Stimulated activated memory B cell treated with anti-CD40 and anti-IgM and Interleukin-4, amounts not matched to agents 10 μg/mL and 1 μg/mL and 100 μg/mL, for 72 hours (primary cell): ENCODE measurements around the gene GPBAR1.

Experiments used
- ATAC-seq: fragments of 150-1000 bp; cut with Tn5 transposase; 2 replicates; pipeline ENCODE4 v1.10.0; 2021
- H3K27ac Mint-ChIP-seq: one replicate; pipeline ENCODE4 v1.8.0; 2022; ENCODE audit warnings: mild to moderate bottlenecking, mixed read lengths
- H3K27me3 Mint-ChIP-seq: one replicate; pipeline ENCODE4 v1.8.0; 2022; ENCODE audit warnings: mixed read lengths
- H3K36me3 Mint-ChIP-seq: one replicate; pipeline ENCODE4 v1.8.0; 2022; ENCODE audit warnings: mixed read lengths
- H3K4me1 Mint-ChIP-seq: one replicate; pipeline ENCODE4 v1.8.0; 2022; ENCODE audit warnings: mixed read lengths
- H3K4me3 Mint-ChIP-seq: one replicate; pipeline ENCODE4 v1.8.0; 2022; ENCODE audit warnings: mild to moderate bottlenecking, moderate library complexity, mixed read lengths
- H3K9me3 Mint-ChIP-seq: one replicate; pipeline ENCODE4 v1.8.0; 2022; ENCODE audit warnings: mixed read lengths

Gene GPBAR1

DNA sequence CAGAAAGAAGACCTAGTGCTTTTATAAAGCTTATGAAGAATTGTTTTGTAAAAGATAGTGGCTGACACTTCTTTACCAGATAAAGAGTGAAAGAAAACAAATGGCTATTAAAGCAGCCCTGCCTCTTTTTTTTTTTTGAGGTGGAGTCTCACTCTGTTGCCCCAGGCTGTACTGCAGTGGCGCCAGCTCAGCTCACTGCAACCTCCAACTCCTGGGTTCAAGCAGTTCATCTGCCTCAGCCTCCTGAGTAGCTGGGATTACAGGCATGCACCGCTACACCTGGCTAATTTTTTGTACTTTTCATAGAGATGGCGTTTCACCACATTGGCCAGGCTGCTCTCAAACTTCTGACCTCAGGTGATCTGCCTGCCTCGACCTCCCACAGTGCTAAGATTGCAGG, 31.0 kb upstream of the GPBAR1 start:
- Mint-ChIP-seq H3K4me3 (no peak overlapping the region), H3K4me1 (peaks cover 68% of the 10 kb centered on the region), H3K9me3 (no peaks in the 10 kb centered on the region), H3K27ac (peak overlapping the region; percentile 74), H3K36me3 (peaks cover 77% of the 10 kb centered on the region), H3K27me3 (no peaks in the 10 kb centered on the region)
- ATAC-seq = no peak

DNA sequence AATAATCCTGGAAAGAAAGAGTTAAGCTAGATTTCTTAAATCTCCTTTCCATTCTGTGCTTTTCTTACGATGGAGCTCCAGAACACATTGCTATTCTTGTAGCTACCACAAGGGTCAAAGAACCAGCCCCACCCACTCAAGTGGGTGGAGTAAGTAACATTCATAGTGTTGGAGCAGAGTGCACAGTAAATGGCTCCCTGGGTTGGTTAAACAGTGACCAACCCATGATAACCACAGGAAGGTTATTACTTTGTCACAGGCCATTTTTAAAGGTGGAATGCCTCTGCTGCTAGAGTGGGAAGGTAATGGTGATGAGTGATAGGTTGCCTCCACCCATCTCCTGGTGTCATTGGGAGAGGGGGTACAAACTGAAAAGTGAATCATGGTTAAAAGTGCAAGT, 29.9 kb upstream of the GPBAR1 start:
- Mint-ChIP-seq H3K36me3 (peaks cover 71% of the 10 kb centered on the region), H3K4me3 (no peak overlapping the region), H3K27ac (peak overlapping the region; percentile 74), H3K27me3 (no peaks in the 10 kb centered on the region), H3K4me1 (peaks cover 58% of the 10 kb centered on the region), H3K9me3 (no peaks in the 10 kb centered on the region)
- peak; percentile 55 for ATAC-seq

DNA sequence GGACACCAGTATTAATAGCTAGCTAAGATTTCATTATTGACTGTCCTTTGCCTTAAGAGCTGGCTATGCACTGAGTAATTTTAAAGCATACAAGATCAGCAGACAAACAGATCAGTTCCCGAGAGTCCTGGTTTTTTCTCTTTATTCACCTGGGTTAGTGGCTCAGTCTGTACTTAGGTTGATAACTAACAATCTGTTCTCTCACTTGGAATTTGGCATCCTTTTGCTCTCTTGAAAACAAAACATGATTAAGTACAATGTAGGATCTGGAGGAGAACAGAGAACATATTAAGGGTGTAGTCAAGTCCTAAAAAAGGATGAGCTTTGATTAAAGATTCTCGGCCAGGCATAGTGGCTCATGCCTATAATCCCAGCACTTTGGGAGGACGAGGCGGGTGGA, 27.3 kb upstream of the GPBAR1 start:
- no peaks in the 10 kb centered on the region for H3K27me3 Mint-ChIP-seq
- H3K27ac Mint-ChIP-seq = peak overlapping the region; percentile 53
- H3K4me3 Mint-ChIP-seq = no peak overlapping the region
- H3K4me1 Mint-ChIP-seq = peaks cover 32% of the 10 kb centered on the region
- ATAC-seq = no peak
- peaks cover 60% of the 10 kb centered on the region for H3K36me3 Mint-ChIP-seq
- no peaks in the 10 kb centered on the region for H3K9me3 Mint-ChIP-seq

DNA sequence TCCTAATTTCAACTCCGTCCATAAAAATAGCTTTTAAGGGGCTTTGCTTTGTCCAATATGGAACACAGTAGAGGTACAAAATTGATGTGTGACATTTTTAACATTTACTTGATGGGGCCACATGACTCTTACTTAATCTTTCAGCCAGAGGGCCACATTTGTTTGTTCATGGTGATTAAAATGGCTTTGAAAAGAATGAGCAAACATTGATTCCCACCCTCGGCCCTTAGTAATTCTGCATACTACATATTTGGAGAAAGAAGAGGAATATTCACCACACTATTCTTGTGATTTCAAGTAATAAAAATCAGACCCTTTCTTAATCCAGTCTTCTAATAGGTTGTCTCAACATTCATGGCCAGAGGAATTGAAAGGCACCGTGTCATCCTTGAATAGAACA, 26.3 kb upstream of the GPBAR1 start:
- Mint-ChIP-seq H3K9me3 (no peaks in the 10 kb centered on the region), H3K4me1 (peaks cover 24% of the 10 kb centered on the region), H3K4me3 (no peak overlapping the region), H3K36me3 (peaks cover 66% of the 10 kb centered on the region), H3K27me3 (no peaks in the 10 kb centered on the region), H3K27ac (no peak overlapping the region)
- ATAC-seq = no peak

DNA sequence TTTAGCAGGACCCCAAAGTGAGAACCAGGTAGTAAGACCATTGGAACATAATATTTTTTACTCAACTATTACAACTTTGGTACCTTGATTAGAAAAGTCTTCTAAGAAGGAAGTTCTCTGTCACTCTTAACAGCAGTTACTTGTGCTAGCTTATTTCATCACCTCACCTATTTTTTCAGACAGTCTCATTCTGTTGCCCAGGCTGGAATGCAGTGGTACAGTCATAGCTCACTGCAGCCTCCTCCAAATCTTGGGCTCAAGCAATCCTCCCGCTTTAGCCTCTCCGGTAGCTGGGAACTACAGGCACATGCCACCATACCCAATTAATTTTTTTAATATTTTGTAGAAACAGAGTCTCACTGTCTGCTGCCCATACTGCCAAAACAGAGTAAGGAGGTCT, 25.8 kb upstream of the GPBAR1 start:
- Mint-ChIP-seq H3K9me3 (no peaks in the 10 kb centered on the region), H3K4me3 (no peak overlapping the region), H3K27me3 (no peaks in the 10 kb centered on the region), H3K27ac (no peak overlapping the region), H3K4me1 (peaks cover 24% of the 10 kb centered on the region), H3K36me3 (peaks cover 71% of the 10 kb centered on the region)
- ATAC-seq = no peak

DNA sequence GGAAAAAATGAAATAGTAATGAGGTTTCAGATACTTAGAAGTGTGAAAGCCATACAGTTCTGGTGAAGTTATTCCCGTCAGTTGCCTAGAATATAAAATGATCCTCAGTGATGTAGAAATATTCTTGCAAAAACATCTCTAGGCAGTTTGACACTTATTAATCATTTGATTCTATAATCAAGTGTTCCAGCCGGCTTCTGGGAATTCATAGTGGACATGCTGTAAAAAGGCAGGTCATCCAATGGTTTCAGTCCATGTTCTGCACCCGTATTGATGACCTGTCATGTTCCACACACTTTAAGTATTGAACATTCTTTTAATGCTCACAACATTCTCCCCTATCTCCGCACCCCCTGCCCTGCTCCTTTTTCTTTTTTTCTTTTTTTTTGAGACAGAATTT, 24.0 kb upstream of the GPBAR1 start:
- Mint-ChIP-seq H3K27me3 (no peaks in the 10 kb centered on the region), H3K27ac (no peak overlapping the region)

DNA sequence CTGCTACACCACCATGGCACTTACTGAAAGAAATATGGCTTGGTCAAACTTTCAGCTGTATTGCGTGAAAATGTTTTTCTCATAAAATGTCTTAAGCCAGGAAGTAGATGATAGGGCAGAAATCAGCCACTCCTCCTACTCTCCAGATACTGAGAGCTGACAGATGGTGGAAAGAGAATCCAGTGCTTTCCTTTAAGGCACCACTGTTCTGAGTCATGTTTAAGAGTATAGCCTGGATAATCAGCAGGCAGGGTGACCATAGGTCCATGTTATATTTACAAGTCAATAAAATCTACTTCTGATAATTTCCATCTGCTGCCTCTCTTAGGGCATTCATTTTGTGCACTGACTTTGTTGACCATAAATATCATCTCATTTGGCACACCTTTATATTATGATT, 21.9 kb upstream of the GPBAR1 start:
- Mint-ChIP-seq H3K36me3 (peaks cover 55% of the 10 kb centered on the region), H3K4me1 (peaks cover 3% of the 10 kb centered on the region), H3K27me3 (no peaks in the 10 kb centered on the region), H3K27ac (no peak overlapping the region), H3K9me3 (no peaks in the 10 kb centered on the region), H3K4me3 (no peak overlapping the region)
- no peak for ATAC-seq

More for the DNA sequence above, 24.0 kb upstream of the GPBAR1 start:
- Mint-ChIP-seq H3K4me1 (peaks cover 7% of the 10 kb centered on the region), H3K9me3 (no peaks in the 10 kb centered on the region), H3K36me3 (peaks cover 61% of the 10 kb centered on the region), H3K4me3 (no peak overlapping the region)
- ATAC-seq = no peak

DNA sequence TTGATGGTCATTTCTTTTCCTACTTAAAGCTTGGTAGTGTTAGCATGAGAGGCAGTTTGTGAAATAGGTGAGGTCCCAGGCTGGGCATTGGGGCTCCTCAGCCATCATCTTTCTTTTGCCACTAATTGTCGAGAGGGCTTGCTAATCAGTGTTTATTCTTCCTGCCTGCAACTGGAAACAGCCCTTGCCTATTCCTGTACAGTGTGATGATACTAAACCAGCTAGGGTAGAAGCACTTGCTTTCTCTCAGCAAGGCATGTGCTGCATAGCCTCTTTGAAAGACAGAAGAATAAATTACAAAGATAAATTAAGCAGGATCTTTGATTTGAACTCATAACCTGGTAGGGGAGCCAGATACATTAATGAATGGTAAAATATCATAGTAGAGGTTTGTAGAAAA, 16.6 kb upstream of the GPBAR1 start:
- Mint-ChIP-seq H3K4me3 (no peak overlapping the region), H3K9me3 (no peaks in the 10 kb centered on the region), H3K27ac (peak overlapping the region; percentile 37), H3K4me1 (no peaks in the 10 kb centered on the region), H3K27me3 (no peaks in the 10 kb centered on the region), H3K36me3 (peaks cover 50% of the 10 kb centered on the region)
- no peak for ATAC-seq

DNA sequence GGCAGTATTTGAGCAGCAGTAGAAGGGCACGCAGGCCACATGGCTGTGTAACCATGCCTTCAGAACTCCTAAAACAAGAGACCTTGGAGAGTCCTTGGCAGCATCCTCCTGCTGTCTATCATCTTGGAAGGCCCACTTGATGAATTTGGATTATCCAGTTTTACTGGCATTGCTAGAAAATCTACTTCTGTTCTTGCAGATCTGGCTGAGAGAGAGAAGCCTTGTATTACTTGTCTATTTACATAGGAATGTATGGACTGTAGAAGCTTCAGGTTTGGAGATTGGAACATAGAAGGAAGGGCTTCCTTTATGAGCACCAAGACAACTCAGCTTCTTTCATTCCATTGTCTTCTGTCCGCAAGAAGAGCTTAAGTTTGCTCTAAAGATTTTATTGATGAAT, 16.1 kb upstream of the GPBAR1 start:
- Mint-ChIP-seq H3K4me1 (no peaks in the 10 kb centered on the region), H3K27me3 (no peaks in the 10 kb centered on the region), H3K4me3 (no peak overlapping the region), H3K9me3 (no peaks in the 10 kb centered on the region), H3K36me3 (peaks cover 50% of the 10 kb centered on the region), H3K27ac (peak overlapping the region; percentile 37)
- ATAC-seq = no peak

DNA sequence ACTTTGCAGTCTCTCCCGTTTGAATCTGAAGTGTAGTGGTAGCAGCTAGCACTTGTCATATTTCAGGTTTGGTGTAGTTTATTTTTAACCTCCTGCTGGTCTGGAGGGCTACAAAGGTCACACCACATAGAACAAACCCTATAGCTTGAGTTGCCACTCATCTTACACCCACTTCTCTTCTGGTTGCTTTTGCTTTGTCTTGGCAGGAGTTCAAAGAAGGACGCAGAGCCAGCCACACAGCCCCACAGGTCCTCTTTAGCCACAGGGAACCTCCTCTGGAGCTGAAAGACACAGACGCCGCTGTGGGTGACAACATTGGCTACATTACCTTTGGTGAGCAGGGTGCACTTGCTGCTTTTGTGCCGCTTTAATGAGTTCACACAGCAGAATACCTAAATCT, 15.6 kb upstream of the GPBAR1 start:
- Mint-ChIP-seq H3K4me3 (no peak overlapping the region), H3K27ac (no peak overlapping the region), H3K9me3 (no peaks in the 10 kb centered on the region), H3K36me3 (peaks cover 50% of the 10 kb centered on the region), H3K4me1 (no peaks in the 10 kb centered on the region), H3K27me3 (no peaks in the 10 kb centered on the region)
- no peak for ATAC-seq

DNA sequence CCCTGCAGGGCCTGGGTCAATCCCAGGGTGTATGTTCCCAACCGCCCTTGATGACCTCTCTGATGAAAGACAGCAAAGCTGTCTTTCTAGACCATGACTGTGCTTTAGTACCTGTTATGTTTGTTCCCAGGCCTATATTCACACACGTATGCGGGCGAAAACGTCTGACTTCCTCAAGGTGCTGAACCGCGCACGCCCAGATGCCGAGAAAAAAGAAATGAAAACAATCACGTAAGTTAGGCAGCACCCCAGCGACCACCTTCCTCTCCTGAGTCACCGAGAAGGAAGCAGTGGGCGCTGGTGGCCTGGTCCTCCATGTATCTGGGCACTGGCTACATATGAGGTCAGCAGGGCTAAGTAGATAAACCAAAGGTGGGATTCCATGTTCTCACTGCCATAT, 11.1 kb upstream of the GPBAR1 start:
- H3K4me1 Mint-ChIP-seq = peaks cover 18% of the 10 kb centered on the region
- H3K27ac Mint-ChIP-seq = no peak overlapping the region
- no peaks in the 10 kb centered on the region for H3K27me3 Mint-ChIP-seq
- ATAC-seq = no peak
- peaks cover 77% of the 10 kb centered on the region for H3K36me3 Mint-ChIP-seq
- no peaks in the 10 kb centered on the region for H3K9me3 Mint-ChIP-seq
- no peak overlapping the region for H3K4me3 Mint-ChIP-seq

DNA sequence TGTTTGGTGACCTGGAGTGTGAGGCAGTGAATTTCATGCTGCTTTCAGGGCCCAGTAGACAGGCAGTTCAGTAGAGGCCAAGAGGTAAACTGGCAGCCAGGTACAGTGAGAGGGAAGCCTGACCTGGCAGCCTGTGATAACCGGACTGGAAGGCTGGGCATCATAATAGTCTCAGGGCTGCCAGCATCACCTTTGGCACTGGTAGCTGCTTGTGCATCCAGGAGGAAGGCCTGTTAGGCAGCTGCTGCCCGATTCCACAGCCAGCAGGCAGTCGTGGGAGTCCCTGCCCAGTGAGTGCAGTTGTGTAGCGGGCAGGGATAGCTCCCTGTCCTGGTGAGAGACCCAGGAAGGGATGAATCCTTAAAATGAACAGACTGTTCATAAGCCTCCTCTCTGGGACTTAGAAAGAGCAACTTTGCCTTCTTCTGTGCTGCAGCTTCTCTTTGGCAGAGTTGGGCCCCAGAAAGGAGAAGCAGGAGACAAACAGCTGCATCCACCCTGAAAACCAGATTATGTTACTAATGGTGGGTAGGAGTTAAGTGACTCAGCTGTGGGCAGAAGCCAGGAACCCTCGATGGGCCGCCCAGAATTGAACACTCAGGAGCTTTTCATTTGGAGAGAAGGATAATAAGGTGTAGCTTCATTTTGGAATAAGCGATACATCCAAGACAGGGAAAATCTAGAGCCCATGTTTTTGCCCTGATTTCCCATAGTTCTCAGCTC, 8.1 kb upstream of the GPBAR1 start:
- H3K27ac Mint-ChIP-seq = peak overlapping the region; percentile 22
- no peak overlapping the region for H3K4me3 Mint-ChIP-seq
- H3K9me3 Mint-ChIP-seq = no peaks in the 10 kb centered on the region
- peaks cover 76% of the 10 kb centered on the region for H3K36me3 Mint-ChIP-seq
- ATAC-seq = no peak
- H3K27me3 Mint-ChIP-seq = no peaks in the 10 kb centered on the region
- H3K4me1 Mint-ChIP-seq = peaks cover 45% of the 10 kb centered on the region

DNA sequence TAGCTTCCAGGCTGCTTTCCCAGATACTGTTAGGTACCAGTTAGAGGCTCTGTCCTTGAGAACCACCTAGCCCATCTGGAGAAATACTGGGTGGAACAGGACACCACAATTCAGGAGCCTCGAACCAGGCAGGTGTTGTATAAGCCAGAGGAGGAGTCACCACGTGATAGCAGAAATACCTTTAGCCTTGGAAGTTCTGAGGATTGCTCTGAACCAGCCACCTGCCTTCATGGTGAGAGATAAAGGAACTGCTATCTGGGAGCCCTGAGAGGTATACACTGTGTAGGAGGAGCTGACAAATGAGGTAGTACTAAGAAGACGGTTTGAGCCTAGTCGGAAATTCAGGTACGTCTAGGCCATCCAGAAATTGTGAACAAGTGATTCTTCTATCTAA, 7.6 kb upstream of the GPBAR1 start:
- Mint-ChIP-seq H3K27ac (no peak overlapping the region), H3K9me3 (no peaks in the 10 kb centered on the region), H3K27me3 (no peaks in the 10 kb centered on the region), H3K4me1 (peaks cover 49% of the 10 kb centered on the region), H3K36me3 (peaks cover 72% of the 10 kb centered on the region), H3K4me3 (no peak overlapping the region)
- ATAC-seq = no peak

DNA sequence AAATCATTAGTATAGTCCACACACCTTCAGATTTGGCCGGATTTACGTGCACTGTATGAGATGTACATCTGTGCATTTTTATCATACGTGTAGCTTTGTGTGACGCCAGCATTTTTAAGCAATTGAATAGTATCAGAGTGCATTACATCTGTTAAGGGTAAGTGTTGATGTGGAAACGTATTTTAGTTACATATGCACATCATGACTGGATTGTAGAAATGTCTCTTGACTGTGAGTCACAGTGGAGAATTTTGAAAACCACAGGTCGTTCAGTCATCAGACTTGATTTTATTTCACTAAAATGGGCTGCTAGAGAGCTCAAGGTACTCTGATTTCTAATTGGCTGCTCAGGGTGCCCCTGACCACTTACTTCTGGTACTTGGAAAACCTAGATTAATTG, 5.4 kb upstream of the GPBAR1 start:
- Mint-ChIP-seq H3K36me3 (peaks cover 50% of the 10 kb centered on the region), H3K27ac (peak overlapping the region; percentile 77)

DNA sequence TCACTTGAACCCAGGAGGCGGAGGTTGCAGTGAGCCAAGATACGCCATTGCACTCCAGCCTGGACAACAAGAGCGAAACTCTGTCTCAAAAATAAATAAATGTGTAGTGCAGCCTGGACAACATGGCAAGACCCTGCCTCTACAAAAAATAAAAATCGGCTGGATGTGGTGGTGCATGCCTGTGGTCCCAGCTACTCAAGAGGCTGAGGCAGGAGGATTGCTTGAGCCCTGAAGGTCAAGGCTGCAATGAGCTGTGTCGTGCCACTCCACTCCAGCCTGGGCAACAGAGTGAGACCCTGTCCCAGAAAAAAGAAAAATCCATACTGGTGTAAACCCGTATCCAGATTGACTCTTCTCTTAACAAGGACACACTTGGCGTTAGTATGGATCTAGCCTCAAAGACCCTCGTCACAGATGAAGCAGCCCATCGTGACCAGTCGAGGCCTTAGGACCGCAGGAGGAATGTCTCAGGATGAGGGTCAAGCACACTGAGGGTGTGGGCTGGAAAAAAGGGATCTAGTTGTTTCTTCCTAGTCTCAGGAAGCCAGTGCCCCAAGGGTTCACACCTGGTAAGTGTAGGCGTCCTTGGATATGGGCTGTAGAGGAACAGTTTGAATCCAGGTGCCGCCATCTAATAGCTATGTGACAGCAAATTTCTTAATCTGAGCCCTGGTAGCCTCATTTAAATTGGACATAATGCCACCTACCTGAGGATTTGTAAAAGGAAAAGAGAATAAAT, 4.0 kb upstream of the GPBAR1 start:
- no peaks in the 10 kb centered on the region for H3K27me3 Mint-ChIP-seq
- no peak overlapping the region for H3K4me3 Mint-ChIP-seq
- ATAC-seq = no peak
- H3K9me3 Mint-ChIP-seq = no peaks in the 10 kb centered on the region
- peak overlapping the region; percentile 77 for H3K27ac Mint-ChIP-seq
- peaks cover 37% of the 10 kb centered on the region for H3K36me3 Mint-ChIP-seq
- H3K4me1 Mint-ChIP-seq = peaks cover 83% of the 10 kb centered on the region

More for the DNA sequence above, 5.4 kb upstream of the GPBAR1 start:
- no peak for ATAC-seq
- no peaks in the 10 kb centered on the region for H3K9me3 Mint-ChIP-seq
- peaks cover 70% of the 10 kb centered on the region for H3K4me1 Mint-ChIP-seq
- no peak overlapping the region for H3K4me3 Mint-ChIP-seq
- H3K27me3 Mint-ChIP-seq = no peaks in the 10 kb centered on the region

DNA sequence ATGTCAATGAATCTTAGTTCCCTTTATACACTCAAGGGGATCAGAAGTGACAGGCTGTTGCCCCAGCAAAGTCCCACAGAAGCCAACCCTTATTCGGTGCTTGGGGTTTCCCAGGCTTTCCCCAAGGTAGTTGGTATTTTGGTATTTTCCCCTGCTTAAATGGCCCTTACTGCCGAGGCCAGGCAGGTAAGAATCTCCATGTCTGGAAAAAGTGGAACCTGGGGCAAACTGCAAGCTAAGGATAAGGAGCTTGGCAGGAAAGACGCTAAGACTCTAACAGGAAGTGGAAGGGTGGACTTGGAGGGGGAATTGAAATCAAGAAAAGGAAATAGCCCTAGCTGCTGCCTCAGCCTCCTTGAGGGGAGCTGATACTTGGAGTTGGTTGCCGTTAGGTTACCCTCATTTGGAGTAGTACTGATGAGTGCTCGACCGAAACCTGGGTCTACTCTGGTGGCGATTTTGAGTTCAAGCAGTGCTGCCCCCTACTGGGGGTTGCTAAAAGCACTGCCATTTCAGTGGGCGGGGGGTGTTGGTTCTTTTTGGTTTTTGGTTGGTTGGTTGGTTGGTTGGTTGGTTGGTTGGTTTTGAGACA, 3.3 kb upstream of the GPBAR1 start:
- H3K4me3 Mint-ChIP-seq = peak overlapping the region; percentile 31

More for the DNA sequence above, 3.3 kb upstream of the GPBAR1 start:
- Mint-ChIP-seq H3K4me1 (peaks cover 90% of the 10 kb centered on the region), H3K27ac (peak overlapping the region; percentile 77), H3K27me3 (no peaks in the 10 kb centered on the region), H3K36me3 (peaks cover 32% of the 10 kb centered on the region), H3K9me3 (no peaks in the 10 kb centered on the region)
- ATAC-seq = peak; percentile 96
